IMR-90 (cell line): ENCODE results near the gene CDKN1C.

ENCODE experiments used
- BHLHE40 ChIP-seq: fragments of 150-350 bp; IDR thresholded peaks from 2 replicates; pipeline ENCODE4 v1.6.1; 2016; ENCODE audit warnings: mild to moderate bottlenecking, low read depth, low read length
- MAZ ChIP-seq: IDR thresholded peaks from 2 replicates; pipeline ENCODE4 v1.6.1; 2012; ENCODE audit warnings: low read depth, mild to moderate bottlenecking, low read length, improper control_type of control experiment, moderate library complexity, borderline replicate concordance
- POLR2A ChIP-seq: IDR thresholded peaks from 2 replicates; pipeline ENCODE4 v1.6.1; 2012; ENCODE audit warnings: mild to moderate bottlenecking, low read depth, low read length
- RAD21 ChIP-seq: IDR thresholded peaks from 2 replicates; pipeline ENCODE4 v1.6.1; 2012; ENCODE audit warnings: low read length, improper control_type of control experiment
- TF ChIP-seq, protein P1 (sequence below): conservative IDR thresholded peaks from 2 replicates; pipeline ENCODE4 v1.5.1; 2012; ENCODE audit warnings: mild to moderate bottlenecking, low read depth, low read length, improper control_type of control experiment
- TF ChIP-seq, protein P2 (sequence below): fragments of 150-350 bp; IDR thresholded peaks from 2 replicates; pipeline ENCODE4 v1.6.1; 2016; ENCODE audit warnings: low read depth, mild to moderate bottlenecking, low read length, moderate library complexity, borderline replicate concordance

DNA sequence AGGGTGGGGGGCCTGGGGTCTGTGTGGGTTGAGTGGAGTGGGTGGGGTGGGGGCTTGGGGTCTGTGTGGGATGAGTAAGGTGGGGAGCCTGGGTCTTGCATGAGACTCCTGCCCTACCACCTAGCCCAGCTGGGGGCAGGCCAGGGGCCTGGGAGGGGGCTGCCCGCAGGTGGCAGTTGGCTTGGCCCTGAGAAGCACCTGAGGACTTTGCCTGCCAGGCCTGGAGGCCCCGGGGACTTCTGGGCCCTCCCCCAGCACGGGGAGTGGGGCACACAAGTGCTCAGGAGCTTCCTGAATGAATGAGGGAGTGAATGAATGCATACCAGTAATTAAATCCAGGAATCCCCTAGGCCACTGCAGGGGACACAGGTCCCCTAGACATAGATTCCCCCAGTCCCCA, 37.1 kb upstream of the CDKN1C start:
- TF ChIP-seq, protein P1, sequence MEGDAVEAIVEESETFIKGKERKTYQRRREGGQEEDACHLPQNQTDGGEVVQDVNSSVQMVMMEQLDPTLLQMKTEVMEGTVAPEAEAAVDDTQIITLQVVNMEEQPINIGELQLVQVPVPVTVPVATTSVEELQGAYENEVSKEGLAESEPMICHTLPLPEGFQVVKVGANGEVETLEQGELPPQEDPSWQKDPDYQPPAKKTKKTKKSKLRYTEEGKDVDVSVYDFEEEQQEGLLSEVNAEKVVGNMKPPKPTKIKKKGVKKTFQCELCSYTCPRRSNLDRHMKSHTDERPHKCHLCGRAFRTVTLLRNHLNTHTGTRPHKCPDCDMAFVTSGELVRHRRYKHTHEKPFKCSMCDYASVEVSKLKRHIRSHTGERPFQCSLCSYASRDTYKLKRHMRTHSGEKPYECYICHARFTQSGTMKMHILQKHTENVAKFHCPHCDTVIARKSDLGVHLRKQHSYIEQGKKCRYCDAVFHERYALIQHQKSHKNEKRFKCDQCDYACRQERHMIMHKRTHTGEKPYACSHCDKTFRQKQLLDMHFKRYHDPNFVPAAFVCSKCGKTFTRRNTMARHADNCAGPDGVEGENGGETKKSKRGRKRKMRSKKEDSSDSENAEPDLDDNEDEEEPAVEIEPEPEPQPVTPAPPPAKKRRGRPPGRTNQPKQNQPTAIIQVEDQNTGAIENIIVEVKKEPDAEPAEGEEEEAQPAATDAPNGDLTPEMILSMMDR, result no peak
- TF ChIP-seq, protein P2, sequence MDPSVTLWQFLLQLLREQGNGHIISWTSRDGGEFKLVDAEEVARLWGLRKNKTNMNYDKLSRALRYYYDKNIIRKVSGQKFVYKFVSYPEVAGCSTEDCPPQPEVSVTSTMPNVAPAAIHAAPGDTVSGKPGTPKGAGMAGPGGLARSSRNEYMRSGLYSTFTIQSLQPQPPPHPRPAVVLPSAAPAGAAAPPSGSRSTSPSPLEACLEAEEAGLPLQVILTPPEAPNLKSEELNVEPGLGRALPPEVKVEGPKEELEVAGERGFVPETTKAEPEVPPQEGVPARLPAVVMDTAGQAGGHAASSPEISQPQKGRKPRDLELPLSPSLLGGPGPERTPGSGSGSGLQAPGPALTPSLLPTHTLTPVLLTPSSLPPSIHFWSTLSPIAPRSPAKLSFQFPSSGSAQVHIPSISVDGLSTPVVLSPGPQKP, result no peak
- TF ChIP-seq MAZ (no peak), BHLHE40 (no peak), POLR2A (no peak), RAD21 (no peak)
